Stimulated activated CD4-positive, alpha-beta T cell treated with anti-CD3 and anti-CD28 coated beads, Interleukin-2, amount 100 ng/mL, for 48 hours (primary cell): ENCODE results near the gene PXYLP1.
A peak's percentile ranks its signal among the peaks of the same experiment; 100 is the strongest.
"Not testable (repeated sequence)": the region's sequence is repeated elsewhere in the genome, so short reads cannot be mapped to it uniquely, and the experiment has no call there.

Experiments used
- DNase-seq, 2 donors: peaks; one replicate each; pipeline ENCODE4 v3.0.0-alpha.2; 2020

The PXYLP1 gene

GRCh38 chr3:141302364-141303141 is 70.9 kb downstream of the PXYLP1 start:
- no peak for DNase-seq

GRCh38 chr3:141303481-141304223 is 72.0 kb downstream of the PXYLP1 start:
- DNase-seq, result peak; percentile 57 to 69

- no peak for DNase-seq
These were observed 73.8 kb downstream of the PXYLP1 start for GRCh38 chr3:141305436-141305835.

DNA sequence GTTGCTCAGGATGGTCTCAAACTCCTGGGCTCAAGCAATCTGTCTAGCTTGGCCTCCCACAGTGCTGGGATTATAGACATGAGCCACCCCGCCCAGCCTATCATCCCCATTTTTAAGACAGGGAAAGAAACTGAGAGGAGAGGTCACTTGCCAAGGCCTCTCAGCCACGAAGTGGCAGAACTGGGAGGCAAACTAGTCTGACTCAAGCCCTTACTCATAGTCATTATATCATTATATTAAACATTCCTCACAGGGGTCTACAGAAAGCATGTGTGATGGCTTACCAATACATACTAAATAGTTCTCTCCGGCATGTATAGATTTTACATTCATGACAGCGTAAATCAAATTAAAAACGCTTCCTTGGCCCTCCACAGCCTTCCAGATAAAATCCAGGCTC is 74.7 kb downstream of the PXYLP1 start:
- DNase-seq, result no peak

DNA sequence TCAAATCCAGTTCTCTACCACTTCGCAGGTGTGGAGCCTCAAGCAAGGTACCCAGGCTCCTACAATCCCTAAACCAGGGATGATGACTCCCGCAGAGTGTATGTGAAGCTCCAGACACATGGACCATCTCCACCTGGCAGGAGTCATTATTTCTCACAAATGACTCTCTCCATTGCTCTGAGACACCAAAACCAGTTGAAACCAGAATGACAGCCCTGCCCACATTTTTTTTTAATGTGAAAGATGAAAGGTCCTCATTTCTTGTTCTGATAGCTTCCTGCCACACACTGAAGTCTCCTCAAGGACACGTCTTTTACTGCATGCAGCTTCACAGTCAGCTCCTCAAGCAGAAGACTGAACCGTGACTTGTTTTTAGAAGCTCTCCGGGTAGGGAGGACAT is 75.3 kb downstream of the PXYLP1 start:
- DNase-seq, result peak in 1 of 2 donors; percentile 30

DNA sequence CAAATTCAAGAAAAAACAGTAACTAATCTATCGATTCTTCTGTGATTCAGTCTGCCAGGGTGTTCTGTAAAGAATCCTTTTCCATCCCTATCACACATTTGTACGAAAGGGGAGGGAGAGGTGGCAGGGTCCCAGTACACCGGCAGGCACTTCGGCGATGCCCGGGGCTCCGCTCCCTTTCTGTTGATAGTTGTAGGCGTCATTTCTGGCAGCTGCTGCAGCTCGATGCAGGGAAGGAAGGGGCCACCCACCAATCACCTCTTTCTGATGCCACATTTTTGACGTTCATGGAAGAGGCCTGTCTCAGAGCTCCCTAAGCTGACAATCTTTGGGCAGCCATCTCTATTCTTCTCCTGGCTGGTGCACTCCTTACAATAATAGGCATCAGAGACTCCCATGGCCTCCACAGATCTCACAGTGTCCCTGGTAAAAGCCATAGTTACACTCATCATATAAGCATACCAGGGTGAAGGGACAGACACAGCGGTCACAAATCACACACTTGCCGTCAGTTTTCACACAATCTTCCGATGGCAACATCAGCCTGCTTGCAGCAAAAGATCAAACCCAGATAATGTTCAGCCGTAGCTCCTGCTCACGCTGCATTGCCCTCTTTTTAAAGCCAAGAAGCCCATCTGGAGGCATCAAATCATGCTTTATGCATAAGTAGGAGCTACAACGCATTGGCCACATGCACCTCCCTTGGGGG is 75.9 kb downstream of the PXYLP1 start:
- no peak for DNase-seq

- no peak for DNase-seq
These were observed 77.1 kb downstream of the PXYLP1 start for GRCh38 chr3:141308588-141309218.

- DNase-seq, result no peak
These were observed 79.5 kb downstream of the PXYLP1 start for GRCh38 chr3:141311170-141311495.

GRCh38 chr3:141311496-141312353 is 80.1 kb downstream of the PXYLP1 start:
- DNase-seq, result peak; percentile 96 to 98

- DNase-seq, result no peak
These were observed 80.9 kb downstream of the PXYLP1 start for GRCh38 chr3:141312354-141313092.

- no peak for DNase-seq
These were observed 81.6 kb downstream of the PXYLP1 start for GRCh38 chr3:141313093-141313683.

- not testable (repeated sequence) for DNase-seq
These were observed 82.8 kb downstream of the PXYLP1 start for GRCh38 chr3:141314415-141314814.

- no peak for DNase-seq
These were observed 85.2 kb downstream of the PXYLP1 start for GRCh38 chr3:141316851-141317250.

DNA sequence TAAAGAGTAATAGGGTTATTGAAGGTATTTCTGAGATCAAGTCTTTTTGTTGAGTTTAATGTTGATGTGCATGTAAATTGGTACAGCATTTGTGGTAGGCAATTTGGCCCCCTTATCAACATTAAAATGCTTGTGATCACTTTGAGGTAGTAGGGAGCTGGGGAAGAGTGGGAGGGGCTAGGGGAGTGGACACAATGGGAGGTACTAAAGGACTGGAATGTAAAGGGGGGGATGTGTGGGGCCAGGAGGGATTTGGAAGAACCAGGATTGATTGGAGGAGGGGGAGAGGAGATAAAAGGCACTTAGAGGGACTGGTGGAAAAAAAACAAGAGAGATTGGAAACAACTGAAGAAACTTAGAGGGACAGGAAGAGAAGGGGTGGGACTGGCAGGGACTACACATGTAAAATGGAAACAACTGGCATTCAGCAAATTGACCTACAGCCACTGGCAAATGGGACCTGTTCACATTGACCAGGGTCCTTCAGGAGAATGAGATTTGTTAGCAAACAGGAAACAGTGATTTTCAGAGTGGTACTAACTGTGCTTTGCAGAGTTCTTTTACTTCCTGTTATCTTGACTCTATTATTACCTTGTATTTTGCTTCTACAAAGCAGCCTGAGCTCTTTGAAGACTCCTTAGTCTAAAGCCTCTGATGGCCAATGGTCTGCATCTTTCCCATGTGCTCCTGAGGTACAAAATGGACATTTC is 88.9 kb downstream of the PXYLP1 start:
- no peak for DNase-seq

DNA sequence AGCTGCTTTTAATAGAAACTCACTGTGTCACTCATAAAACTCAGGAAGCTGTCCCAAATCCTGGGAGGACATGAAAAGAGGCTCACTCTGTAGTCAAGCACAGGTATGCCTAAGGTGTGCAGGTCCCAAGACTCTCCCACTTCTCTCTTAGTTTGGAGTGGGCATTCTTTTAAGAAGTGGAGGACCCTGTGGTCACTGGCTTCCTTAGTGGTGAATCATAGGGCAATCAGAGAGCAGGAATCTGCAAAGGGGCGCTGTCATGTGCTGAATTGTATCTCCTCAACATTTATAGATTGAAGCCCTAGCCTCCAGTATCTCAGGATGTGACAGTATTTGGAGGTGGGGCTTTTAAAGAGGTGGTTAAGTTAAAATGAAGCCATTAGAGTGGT is 89.5 kb downstream of the PXYLP1 start:
- DNase-seq, result no peak

DNA sequence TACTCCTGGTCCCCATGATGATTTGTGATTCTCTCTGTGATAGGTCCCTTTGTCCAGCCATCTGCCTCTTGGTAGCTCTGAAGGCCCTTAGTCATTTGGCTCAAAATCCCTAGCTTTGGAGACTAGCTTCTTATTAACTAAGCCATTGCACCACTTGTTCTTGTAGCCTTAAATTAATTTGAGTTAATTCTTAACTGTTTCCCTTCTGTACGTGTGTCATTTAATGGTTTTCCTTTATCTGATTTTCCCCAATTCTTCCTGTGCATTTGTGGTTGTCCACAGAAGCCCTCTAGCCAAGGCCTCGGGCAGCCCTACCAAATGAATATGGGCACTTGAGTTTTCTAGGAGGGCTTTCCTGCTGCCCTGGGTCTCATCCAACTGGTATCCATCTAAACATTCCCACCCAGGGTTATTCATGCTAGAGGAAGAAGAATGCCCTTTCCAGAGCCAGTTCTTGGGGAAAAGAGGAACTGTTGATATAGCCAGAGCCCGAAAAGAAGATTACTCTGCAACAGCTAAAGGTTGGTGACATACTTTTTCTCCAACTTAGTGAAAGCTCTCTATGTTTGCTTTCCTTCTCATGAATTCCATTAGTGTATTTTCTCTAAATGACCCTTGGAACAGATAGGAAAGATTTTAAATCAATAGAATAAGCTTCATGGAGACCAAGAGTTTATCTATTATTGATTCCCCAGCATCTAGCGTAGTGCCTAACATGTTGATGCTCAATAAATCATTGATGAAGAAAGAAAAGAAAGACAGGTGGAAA is 92.5 kb downstream of the PXYLP1 start:
- no peak for DNase-seq

GRCh38 chr3:141326123-141326522 is 94.5 kb downstream of the PXYLP1 start:
- no peak for DNase-seq

DNA sequence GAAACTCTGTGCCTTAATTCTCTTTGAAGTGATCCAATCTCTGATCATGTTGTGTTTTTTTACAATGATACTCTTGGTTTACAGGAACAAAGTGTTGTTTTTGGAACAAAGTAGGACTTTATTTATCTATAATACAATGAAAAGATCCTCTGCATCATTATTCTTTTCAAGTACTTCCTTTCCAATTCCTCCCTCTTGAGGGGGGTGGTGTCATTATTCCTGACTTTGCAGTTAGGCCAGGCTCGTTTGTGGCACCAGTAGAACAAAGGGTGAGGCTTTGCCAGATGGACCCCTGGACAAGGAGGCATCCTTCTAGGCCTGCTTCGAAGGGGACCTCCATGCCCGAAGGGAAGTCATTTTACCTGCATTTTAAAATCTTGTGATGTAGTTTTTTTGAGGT is 95.0 kb downstream of the PXYLP1 start:
- no peak for DNase-seq

- no peak for DNase-seq
These were observed 96.9 kb downstream of the PXYLP1 start for GRCh38 chr3:141328286-141329166.
